Stimulated activated CD4-positive, alpha-beta T cell treated with anti-CD3 and anti-CD28 coated beads, TNF-alpha, amount 100 ng/mL, for 24 hours (primary cell): Measurements from ENCODE around the gene MEF2C.

Experiments
- DNase-seq, 3 experiments: peaks; one replicate each; pipeline ENCODE4 v3.0.0-alpha.2; 2020; ENCODE audit warnings: low read depth in 3 of 3

Gene MEF2C

DNA sequence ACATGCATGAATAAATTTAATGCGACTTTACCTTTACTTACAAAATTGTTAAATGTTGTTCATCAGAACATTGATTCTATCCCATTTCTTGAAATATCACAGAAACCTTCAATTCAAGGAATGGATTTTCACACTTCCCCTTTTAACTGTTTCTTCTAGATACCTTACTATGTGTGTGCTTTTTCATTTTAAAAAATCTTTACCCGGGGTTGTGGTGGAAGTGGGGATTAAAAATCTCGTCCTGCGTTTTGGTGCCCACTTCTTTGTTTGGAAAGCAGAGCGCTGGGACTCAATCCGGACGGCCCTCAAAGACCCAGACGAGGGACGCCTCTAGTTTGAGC is 5.8 kb upstream of the MEF2C start:
- no peak for DNase-seq

DNA sequence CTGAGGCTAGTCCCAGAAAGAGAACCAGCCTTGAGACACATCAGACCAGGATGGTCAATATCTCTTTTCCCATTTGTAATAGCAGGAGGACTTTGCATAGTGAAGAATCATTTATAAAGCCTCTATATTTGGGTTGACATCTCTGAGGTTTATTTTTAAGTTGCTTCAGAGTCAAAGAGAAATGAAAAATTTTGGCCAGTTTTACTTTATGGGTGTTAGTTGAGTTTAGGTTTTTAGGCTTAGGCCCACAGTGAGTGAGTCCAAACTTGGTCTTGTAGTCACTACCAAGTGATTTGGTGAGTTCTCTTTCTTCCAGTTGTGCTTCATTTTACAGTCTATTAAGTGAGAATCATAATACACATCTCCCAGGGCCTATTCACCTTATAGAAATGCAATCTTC is 5.3 kb upstream of the MEF2C start:
- DNase-seq, result no peak

DNA sequence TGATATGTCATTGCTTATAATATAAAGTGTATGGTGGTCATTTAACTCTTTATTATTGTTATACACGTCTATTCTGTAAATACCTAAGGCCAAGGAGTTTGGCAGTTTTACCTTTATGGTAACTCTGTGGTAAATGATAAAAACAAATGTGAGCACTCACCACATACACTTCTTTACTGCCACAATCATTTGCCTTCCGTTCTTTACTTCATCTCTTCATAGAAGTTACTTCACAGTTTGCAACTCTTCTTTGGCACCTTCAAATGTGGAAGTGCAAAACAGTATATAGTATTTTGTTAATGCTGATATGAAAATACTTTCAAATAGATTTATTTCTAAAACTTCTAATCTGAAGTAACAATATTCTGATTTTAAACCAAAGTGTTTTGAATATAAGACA is 4.4 kb upstream of the MEF2C start:
- DNase-seq, result no peak

DNA sequence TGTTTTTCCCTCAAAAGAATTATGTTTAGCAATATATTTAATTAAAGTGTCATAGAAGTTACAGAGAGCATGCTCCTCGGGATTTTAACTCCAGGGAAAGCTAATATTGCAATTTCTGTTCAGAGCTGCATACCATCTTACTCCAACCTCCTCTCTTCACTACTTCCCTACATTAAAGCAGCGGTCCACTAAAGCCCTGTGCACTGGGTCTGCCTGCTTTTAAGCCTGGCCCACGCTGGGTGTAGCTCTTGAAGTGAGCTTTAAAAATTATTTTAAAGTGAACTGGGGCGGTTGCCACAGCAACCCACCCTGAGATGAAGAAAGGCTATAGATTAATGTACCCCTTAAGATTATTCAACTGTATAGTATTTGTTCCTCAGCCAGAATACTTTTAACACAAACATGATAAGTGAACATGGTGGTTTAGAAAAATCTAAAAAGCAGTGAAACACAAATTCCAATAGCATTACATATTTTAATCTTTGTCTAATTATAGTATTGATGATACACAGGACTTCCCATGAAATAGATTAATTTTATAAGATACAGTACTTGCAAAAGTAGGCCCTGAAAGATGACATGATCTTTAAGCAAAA is 3.9 kb upstream of the MEF2C start:
- DNase-seq, result no peak

DNA sequence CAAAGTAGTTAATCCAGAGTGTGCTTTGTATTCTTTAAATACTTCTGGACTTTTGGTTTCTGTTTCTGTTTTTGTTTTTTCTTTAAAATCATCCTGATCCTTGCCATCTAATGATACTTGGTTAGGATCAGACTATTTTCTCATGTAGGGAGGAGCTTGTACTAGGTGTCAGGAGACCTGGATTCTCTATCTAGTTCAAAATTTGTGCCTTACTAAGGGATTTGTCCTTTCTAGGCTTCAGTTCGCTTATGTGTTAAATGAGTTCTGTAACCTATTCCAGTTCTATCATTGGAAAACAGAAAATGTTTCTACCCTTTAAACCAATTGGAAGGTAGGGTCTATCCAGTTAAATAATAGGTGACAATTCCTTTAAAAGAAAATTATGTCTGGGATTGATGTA is 3.3 kb upstream of the MEF2C start:
- DNase-seq, result no peak

DNA sequence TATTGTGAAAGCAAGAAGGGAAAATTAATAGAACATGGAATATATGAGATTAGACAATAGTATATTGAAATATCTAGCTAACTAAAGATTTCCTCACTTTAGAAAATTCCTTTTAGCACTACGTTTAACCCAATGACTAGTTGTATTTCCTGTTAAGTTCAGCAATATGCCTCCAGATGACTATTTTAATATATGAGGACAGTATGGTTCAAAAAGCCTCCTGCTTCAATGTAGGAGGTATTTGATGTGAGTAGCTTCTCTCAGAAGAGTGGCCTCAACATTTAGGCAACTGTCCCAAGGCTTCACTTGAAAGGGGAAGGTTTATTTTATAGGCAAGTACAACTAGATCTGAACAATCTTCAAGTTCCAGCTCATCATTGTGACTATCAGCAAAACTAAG is 2.0 kb upstream of the MEF2C start:
- DNase-seq, result no peak

DNA sequence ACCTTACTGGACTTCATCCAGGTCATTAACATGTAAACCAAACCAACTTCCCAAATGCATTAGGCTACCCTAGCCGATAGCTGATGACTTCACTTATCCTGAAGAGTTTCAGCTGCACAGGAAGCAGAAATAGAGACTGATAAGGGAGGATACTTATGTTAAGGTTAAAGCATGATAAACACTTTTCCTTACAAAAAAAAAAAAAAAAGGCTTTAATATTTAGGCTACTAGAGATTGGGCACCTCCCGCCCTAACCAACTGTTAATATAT is 1.6 kb upstream of the MEF2C start:
- no peak for DNase-seq

DNA sequence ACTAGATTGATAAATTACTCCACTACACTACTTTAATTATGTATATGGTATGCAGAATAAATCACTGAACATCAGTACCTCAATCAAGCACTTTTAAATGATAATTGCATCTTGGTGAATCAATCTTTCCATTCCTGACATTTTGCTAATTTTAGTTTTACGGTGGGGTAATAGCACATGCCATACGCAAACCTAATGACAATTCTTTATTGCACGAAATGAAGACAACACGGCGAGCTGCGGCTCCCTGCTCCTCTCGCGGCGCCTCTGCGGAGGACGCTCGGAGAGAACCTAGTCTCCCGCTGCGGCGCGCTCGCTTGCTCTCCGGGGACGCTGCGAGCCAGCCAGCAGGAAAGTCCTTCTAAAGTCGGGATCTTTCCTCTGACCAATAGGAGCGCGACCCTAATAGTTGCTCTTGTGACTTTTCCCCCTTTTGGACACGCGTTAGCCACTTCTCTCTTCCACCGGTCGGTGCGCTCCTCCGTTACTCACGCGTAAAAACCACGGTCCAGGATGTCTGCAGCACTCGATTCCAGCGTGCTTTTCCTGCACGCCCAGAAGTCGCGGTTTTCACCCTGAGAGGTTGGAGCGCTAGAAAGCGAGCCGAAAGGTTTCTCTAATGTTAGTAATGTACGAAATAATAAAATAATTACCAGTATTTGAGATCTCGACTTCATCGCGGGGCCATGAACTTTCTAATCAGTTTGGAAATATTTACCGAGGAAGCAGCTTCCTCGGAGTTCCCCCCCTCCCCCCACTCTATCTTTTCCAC is 1.0 kb upstream of the MEF2C start:
- DNase-seq, result no peak

DNA sequence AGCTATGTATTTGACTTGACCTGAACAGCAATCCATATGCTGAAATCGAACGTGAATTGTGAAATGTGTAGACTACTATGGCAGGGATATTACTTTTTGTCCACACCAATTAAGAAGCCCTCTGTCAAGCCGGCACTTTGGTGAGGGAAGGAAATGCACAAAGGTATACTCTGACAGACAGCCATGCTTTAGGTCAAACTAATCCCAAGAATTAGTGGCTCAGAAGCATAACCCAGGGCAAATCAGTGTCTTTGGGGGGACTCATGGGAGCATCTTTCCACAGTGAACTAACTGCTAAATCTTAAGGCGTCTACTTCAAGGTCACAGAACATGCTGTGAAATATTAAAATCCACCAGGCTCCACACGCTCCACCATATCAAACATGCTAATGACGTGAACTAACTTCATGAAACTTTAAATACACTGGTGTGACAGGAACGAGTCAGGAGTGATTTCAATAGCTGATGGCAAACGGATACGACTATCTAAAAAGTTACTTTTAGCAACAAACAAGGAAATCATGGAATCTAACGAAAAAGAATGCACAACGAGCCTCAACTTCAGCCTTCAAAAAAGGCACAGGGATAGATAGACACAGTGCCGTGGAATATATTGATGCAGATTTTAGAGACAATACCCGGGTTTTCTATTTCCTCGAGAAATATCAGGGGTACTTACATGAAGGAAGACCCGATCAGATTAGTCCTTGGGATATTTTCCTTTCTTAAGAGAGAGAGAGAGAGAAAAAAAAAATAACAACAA is 527 bp downstream of the MEF2C start:
- no peak for DNase-seq

DNA sequence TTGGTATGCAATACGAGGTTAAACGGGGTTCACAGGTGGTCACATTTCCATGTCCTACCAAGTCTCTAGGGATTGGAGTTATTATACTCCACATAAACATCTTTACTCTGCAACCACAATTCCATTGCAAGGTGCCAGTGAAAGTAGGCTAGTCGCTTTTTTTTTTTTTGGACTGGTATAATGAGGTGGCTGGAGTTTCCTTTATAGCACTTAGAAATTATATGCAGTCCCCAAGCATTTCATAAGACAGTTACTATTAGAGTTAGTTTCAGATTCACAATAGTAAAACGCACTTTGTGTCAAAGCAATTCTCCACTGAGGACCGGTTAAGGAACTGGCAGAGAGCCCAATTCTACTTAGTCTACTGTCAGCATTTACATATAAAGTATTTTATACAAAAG is 1.4 kb downstream of the MEF2C start:
- DNase-seq, result no peak

DNA sequence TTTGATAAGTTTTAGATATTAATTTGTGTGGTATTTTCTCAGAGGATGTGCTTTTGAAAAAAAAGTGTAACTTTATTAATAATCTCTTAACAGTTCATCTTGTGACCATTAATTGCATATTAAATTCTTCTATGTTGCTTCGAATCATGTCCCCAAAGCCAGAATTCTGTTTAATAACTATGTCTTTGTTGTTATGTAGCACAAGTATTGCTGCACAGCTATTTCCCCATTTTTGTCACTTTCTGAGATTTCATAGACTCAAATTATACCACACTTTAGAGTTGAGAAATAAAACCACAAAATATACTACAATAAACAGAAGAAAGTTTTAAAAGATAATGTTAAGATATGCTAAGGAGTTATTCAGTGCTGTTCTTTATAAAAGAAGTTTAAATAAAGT is 2.8 kb downstream of the MEF2C start:
- no peak for DNase-seq

DNA sequence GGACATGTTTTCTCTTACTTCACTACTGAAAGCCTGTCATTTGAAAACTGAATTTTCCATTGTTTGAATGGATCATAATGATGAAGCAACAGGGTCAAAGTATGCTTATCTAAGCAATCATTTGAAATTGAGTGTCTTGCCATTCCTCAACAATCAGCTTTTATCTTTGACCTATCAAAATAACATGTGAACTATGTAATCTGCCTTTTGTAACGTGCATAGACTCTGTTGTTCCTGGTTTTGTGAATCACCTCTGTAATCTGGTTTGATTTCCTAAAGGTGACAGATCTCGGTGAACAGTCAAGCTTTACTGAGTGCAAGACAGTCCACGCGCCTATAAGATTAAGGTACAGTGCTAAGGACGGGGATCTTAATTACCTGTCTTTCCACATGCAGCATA is 3.3 kb downstream of the MEF2C start:
- DNase-seq, result no peak

DNA sequence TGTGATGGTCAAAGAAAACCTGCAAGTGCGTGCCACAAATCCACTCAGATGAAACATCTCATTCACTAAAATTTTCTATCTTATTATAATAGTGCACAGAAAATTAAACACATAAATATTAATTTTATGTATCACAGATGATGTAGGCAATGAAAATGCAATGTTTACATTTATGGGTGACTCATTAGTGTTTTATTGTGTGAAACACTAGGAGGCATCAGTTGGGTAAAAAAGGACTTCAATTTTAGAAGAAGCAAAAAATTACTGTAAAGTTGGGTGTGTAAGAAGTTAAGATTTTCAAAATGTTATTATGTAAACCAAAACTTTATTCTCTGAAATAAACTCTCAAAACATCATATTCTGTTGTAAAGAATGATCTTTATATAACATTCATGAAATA is 4.0 kb downstream of the MEF2C start:
- no peak for DNase-seq

DNA sequence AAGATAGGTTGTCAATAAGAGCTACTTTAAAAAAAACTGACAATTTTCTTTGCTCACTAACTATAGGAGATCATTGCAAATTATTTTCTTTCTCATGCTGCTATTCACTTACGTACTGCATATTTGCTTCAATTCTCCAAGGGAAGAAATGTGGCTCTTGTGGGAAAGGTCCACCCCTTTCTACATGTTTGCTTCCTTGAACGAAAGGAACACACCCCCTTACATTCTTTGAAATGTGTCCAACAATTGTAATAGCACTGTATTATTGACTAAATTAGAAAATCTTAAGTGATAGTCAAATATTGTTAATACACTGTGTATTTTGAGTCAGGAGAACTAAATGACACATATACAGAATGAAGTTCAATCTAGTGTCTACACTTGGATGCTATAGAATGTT is 5.2 kb downstream of the MEF2C start:
- DNase-seq, result no peak

DNA sequence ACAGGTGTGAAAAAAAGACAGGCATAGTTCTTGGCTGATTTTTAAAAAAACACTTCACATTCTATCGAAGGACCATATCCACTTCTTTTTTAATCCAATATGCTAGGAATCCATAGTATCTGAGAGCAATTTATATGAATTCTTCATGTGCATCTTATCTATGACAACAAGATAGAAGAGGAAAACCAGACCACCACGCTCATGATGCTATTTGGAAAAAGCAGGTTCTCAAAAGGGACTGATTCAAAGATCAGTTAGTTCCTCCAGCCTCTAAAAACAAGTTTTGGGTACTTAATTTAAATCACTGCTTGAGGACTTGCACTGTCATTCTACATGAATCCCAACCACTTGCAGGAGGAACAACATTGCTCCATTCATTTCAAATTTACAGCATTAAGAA is 6.3 kb downstream of the MEF2C start:
- no peak for DNase-seq

DNA sequence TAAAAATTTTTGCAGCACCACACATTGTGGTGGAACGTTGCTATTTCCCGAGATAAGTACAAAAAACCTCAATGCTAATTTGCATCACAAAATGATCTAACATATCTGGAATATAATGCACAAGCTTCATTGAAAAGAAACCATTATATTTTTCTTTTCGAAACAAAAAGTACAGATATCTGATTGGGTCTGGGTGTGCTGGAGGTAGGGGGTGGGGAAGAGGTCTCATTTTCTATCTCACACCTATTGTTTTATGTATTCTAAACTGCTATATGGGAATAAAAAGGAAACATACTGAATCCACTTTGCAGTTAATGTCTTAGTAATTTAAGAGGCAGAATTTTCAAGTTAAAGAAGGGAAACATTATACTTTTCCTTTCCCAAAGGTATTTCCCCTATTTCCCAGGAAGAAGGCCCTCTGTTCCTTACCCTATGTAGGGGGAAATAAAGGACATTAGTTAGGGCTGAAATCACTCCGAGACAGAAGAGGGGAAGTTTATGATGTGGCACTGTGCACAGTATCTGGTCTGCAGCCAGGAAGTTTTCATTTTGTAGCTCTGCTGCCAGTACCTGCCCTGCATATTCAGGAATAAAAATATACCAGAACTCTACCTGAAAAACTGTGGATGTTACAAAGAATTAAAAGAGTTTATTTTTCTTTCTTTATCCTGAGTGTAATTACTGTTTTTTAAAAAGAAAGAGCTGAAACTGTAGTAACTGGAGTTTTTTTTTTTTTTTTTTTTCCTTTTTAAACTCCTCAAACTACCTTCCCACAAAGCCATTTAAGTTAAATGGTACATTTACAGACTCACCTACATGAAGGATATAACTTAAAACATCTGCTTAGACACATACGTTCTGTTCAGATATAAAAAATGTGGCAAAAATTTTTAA is 7.4 kb downstream of the MEF2C start:
- DNase-seq, result no peak

DNA sequence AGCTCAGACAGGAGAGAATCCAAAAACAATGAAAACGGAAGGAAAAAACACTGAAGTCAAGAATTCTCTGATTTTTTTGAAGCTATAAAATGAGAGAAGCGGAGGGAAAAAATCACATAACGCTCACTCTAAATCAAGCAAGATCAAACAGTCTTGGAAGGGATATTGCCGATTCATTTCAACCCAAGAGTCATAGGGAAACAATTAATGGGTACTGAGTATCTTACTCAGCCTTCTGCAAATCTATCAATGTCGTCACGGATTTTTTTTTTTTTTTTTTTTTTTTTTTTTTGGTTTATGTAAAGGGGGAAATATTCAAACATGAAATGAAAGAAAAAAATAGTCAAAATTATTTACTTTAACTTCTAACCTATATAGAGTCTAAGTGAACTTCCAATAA is 9.5 kb downstream of the MEF2C start:
- no peak for DNase-seq

DNA sequence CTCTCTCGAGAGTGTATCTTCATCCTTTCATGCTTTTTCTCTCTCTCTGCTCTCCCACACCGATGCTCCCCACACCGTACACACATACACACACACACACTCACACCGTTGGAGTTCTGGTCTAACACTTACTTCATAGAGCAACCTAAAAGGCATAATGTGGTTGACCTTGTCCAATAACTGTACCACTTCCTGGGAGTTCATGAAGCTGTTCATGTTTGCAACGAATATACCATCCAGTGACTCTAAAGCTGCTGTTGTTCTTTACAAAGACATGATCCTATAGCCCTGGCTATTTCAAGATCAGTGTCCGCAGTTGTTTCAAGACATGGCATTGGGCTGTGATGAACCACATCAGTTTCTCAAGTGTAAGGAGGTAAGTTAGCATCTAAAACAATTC is 10.0 kb downstream of the MEF2C start:
- no peak for DNase-seq

DNA sequence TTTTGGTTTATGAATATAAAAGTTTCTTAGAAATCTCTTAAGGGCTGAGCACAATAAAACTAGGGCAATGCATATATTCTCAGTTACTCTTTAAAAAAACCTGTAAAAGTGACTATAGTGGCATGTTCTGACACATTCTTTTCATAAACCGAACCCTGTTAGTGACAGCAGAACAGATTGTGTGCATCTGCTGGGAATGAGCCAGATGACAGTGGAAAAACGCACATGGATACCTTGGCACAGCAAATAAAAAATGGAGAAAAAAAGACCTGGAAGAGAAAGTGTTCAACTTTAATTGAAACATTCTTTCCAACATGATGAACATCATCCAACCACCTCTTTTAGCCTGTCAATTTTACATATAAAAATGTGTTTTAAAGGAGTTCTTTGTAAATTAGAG is 12.7 kb downstream of the MEF2C start:
- no peak for DNase-seq

DNA sequence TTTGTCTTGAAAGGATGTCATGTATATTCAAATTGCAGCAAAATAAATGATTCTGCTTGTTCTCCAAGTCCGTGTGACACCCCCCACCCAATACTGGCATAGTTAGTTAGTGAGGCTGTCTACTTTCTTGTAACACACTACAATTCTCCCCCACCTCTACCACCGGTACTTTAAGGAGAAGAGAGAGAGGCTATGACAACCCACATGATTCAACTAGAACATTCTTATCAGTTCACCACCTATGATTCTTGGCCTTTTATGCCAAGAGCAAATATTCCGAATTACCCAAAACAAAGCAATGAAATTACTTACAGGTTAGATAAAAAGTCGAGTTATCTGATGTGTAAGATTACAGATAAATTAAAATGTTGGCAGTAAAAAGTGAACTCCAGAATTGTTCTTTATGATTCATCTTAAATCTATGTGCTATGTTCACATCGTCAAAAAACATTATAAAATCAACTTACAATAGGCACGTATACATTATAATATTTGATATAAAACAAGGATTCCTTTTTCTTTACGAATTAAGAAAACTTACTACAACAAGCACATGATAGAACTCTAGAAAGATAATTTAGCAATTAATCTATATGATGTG is 14.4 kb downstream of the MEF2C start:
- no peak for DNase-seq

DNA sequence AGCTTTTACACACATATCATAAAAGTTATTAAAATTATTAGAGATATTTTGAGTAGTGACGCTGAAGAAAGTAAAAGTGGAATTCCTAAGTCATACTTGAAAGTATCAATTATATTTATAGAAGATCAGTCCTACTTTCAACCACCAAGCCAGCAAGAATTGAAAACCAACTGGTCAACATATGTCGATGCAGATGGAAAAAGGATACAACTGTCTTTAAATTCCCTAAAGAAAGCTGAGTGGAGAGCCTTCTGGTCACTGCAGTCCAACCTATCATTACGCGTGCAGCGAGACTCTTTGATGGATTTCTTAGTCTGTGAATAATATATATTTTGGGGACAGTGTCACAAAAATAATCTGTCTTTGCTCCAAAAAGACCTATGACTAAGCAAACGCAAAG is 15.3 kb downstream of the MEF2C start:
- no peak for DNase-seq

DNA sequence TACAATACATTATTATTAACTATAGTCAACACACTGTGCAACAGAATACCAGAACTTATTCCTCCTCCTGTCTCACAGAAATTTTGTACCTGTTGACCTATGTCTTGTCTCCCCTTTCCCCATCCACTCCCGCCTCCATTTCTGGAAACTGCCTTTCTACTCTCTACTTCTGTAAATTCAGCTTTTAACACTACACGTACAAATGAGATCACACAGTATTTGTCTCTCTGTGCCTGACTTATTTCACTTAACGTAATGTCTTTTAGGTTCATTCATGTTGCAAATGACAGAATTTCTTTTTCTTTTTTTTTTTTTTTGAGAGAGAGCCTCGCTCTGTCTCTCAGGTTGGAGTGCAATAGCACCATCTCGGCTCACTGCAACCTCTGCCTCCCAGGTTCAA is 19.5 kb downstream of the MEF2C start:
- no peak for DNase-seq
